Karpas-422 (cell line): ENCODE data around the gene CHRM1. TPM values are rescaled to one million over a fixed set of nuclear protein-coding genes. Genes with fewer than 3 reads are reported as not detected.
A peak's percentile ranks its signal among the peaks of the same experiment; 100 is the strongest.

ENCODE experiments used
- DNase-seq: peaks from one replicate; pipeline ENCODE4 v3.0.0-alpha.2; 2015
- H2AFZ ChIP-seq: fragments of 200-600 bp; sonication (generic); 2 replicates; pipeline ENCODE4 v1.6.1; 2014; ENCODE audit warnings: antibody characterized with exemption, low read length, mixed read lengths
- H3K27ac ChIP-seq: fragments of 200-600 bp; sonication (generic); 2 replicates; pipeline ENCODE4 v1.5.1; 2014; ENCODE audit warnings: mild to moderate bottlenecking, low read length, moderate library complexity
- H3K27me3 ChIP-seq: fragments of 200-600 bp; sonication (generic); 2 replicates; pipeline ENCODE4 v1.6.1; 2014; ENCODE audit warnings: low read length, mixed read lengths
- H3K36me3 ChIP-seq: fragments of 200-600 bp; sonication (generic); 2 replicates; pipeline ENCODE4 v1.6.1; 2014; ENCODE audit warnings: low read length, mixed read lengths; ENCODE audit not compliant: insufficient read depth
- H3K4me1 ChIP-seq: fragments of 200-600 bp; sonication (generic); 2 replicates; pipeline ENCODE4 v1.6.1; 2014; ENCODE audit warnings: mild to moderate bottlenecking, low read length, mixed read lengths
- H3K4me2 ChIP-seq: fragments of 200-600 bp; sonication (generic); 2 replicates; pipeline ENCODE4 v1.6.1; 2014; ENCODE audit warnings: low read length, low read depth, mild to moderate bottlenecking; ENCODE audit not compliant: poor library complexity, severe bottlenecking
- H3K4me3 ChIP-seq: fragments of 200-600 bp; sonication (generic); 2 replicates; pipeline ENCODE4 v1.5.1; 2014; ENCODE audit warnings: mild to moderate bottlenecking, antibody characterized with exemption, low read length, mixed read lengths
- H3K79me2 ChIP-seq: fragments of 200-600 bp; sonication (generic); 2 replicates; pipeline ENCODE4 v1.6.1; 2014; ENCODE audit warnings: mild to moderate bottlenecking, low read length, mixed read lengths
- H3K9ac ChIP-seq: fragments of 200-600 bp; sonication (generic); 2 replicates; pipeline ENCODE4 v1.6.0; 2014; ENCODE audit warnings: low read length
- H3K9me2 ChIP-seq: fragments of 200-600 bp; sonication (generic), shearing (Covaris generic); replicated peaks from 2 replicates; pipeline ENCODE4 v1.6.0; 2014; ENCODE audit warnings: mild to moderate bottlenecking, low read length, moderate library complexity; ENCODE audit not compliant: insufficient read depth
- H3K9me3 ChIP-seq: fragments of 300-700, 200-600 bp; sonication (generic); 2 replicates; pipeline ENCODE4 v1.6.1; 2014; ENCODE audit warnings: low read length, mixed read lengths
- H4K20me1 ChIP-seq: fragments of 200-600 bp; sonication (generic); 2 replicates; pipeline ENCODE4 v1.6.1; 2014; ENCODE audit warnings: mild to moderate bottlenecking, antibody characterized with exemption, low read length, low read depth; ENCODE audit not compliant: insufficient read depth
- total RNA-seq: library from RNA; depleted of rRNA; stranded (reverse); fragments of >200 nt; shearing (Covaris generic); gene quantifications from 2 replicates; pipeline ENCODE4 v1.2.3, GENCODE V29; 2014; ENCODE audit warnings: low replicate concordance

Gene CHRM1
- total RNA-seq, 1 experiment from 2014 or later, result not detected

DNA sequence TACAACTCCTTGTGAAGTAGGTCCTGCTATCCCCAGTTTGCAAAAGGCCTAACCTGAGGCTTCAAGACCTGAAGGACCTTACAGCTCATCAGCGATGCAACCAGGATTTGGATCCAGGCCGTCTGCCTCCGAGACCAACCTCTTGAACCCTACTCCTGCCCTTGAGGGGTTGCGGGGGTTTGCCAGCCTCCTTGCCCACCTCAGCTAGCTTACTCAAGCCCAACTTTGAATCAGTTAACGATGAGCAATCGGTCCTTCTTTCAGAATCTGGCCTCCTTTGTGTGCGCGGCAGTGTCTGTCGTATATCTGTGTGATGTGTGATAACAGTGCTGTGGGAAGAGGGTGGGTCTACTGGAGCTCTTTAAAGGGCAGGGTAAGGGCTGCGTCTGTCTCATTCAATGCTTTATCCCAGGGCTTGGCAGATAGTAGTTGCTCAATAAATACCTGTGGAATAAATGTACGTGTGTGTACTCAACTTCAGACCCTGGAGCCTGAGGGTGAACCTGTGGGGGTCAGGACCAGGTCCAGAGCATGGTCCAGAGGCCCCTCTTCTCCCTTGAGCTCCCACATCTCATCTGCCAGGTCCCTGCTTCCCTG lies 3.2 kb downstream of the CHRM1 start:
- no peak overlapping the region for H3K4me2 ChIP-seq
- no peak overlapping the region for H3K4me3 ChIP-seq
- H4K20me1 ChIP-seq, result no peaks in the 10 kb centered on the region
- peaks cover 21% of the 10 kb centered on the region for H3K4me1 ChIP-seq
- H3K36me3 ChIP-seq, result no peaks in the 10 kb centered on the region
- no peak overlapping the region for H3K27ac ChIP-seq
- H3K9me3 ChIP-seq, result no peaks in the 10 kb centered on the region
- no peaks in the 10 kb centered on the region for H3K27me3 ChIP-seq
- no peaks in the 10 kb centered on the region for H3K79me2 ChIP-seq
- no peak overlapping the region for H2AFZ ChIP-seq
- no peak overlapping the region for H3K9ac ChIP-seq
- DNase-seq, result no peak
- no peaks in the 10 kb centered on the region for H3K9me2 ChIP-seq

DNA sequence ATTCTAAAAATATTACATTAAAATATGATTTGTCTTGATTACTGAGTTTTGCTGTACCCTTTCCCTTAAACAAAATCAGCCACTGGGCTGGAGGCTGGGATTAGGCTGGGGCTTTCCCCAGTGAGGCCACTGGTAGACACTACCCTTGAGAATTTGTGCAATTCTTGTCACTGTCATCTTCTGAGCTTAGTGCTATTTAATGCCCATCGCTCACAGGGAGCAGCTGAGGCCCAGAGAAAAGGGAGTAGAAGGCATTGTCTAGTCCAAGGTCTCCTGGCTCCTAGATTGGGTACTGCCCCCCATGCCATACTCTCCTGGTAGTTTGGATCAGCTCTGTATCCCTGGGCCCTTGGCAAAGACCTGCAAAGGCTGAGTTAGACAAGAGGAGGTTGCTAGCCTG lies 6.7 kb downstream of the CHRM1 start:
- no peaks in the 10 kb centered on the region for H3K4me1 ChIP-seq
- H4K20me1 ChIP-seq, result no peaks in the 10 kb centered on the region
- no peak overlapping the region for H3K27ac ChIP-seq
- DNase-seq, result no peak
- no peaks in the 10 kb centered on the region for H3K27me3 ChIP-seq
- H3K4me3 ChIP-seq, result no peak overlapping the region
- no peaks in the 10 kb centered on the region for H3K79me2 ChIP-seq
- no peak overlapping the region for H2AFZ ChIP-seq
- no peaks in the 10 kb centered on the region for H3K9me3 ChIP-seq
- H3K36me3 ChIP-seq, result no peaks in the 10 kb centered on the region
- H3K9ac ChIP-seq, result no peak overlapping the region
- H3K4me2 ChIP-seq, result no peak overlapping the region
- H3K9me2 ChIP-seq, result no peaks in the 10 kb centered on the region

DNA sequence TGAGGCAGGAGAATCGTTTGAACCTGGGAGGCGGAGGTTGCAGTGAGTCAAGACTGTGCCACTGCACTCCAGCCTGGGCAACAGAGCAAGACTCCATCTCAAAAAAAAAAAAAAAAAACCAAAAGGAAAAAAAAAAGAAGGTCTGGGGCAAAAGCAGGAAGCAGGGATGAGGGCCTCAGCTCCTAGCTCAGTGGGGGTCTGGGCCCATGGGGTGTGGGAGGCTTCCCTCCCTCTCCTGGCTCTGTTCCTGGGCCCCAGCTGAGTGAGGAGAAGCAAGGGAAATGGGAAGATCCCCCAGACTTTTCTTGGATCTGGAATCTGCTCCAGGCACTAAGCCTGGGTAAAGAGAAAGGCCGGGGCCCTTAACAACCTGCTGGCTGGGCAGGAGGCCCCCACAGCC lies 8.9 kb downstream of the CHRM1 start:
- no peaks in the 10 kb centered on the region for H3K36me3 ChIP-seq
- H3K4me2 ChIP-seq, result no peak overlapping the region
- no peak overlapping the region for H2AFZ ChIP-seq
- H3K4me1 ChIP-seq, result no peaks in the 10 kb centered on the region
- H3K9me3 ChIP-seq, result no peaks in the 10 kb centered on the region
- no peak overlapping the region for H3K4me3 ChIP-seq
- no peak for DNase-seq
- H3K9ac ChIP-seq, result no peak overlapping the region
- H3K79me2 ChIP-seq, result no peaks in the 10 kb centered on the region
- H4K20me1 ChIP-seq, result no peaks in the 10 kb centered on the region
- no peaks in the 10 kb centered on the region for H3K27me3 ChIP-seq
- H3K27ac ChIP-seq, result no peak overlapping the region
- H3K9me2 ChIP-seq, result no peaks in the 10 kb centered on the region

DNA sequence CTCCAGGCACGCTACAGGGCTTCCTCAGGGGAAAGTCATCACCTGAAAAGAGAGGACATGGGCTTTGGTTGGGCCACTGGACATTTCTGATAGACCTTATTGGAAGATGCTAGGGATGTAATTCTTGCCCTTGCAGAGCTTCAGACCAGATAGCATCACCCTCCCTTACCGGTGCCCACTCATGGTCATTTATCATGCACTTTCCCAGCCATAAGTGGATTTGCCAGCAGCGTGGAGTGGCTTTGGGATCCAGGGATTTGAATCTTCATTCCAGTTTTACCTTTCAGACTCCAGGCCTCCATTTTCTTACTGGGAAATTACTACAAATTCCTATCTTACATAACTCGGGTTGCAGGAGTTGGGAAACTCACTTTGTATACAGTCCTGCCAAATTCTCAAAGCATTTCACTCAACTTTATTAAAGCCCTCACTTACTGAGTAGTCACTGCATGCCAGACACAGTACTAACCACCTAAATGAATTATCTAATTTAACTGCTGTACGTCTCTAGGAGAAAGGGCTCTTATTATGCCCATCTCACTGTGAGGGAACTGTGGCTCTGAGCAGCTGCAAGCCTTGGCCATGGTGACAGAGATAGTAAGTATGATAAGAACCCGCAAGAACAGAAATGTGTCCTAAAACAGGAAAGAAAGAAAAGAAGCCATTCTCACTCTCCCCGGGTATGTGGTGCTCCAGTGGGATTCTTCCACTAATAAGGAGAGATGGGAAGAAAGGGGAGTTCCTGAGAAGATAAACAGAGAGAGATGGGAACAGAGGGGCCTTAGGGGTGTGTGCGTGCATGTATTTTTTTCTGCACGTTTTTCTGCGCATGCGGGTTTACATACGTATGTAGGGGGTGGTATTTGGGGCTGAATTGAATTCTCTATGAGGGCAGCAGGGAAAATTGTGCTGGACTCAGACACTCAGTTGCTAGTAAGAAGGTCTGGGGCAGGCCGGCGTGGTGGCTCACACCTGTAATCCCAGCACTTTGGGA lies 9.7 kb downstream of the CHRM1 start:
- Histone ChIP-seq H3K4me1 (no peaks in the 10 kb centered on the region), H3K36me3 (no peaks in the 10 kb centered on the region), H4K20me1 (no peaks in the 10 kb centered on the region), H3K9me2 (no peaks in the 10 kb centered on the region), H3K9me3 (no peaks in the 10 kb centered on the region), H3K4me3 (no peak overlapping the region), H2AFZ (no peak overlapping the region), H3K27me3 (no peaks in the 10 kb centered on the region), H3K4me2 (no peak overlapping the region), H3K79me2 (no peaks in the 10 kb centered on the region), H3K9ac (no peak overlapping the region), H3K27ac (no peak overlapping the region)
- no peak for DNase-seq

DNA sequence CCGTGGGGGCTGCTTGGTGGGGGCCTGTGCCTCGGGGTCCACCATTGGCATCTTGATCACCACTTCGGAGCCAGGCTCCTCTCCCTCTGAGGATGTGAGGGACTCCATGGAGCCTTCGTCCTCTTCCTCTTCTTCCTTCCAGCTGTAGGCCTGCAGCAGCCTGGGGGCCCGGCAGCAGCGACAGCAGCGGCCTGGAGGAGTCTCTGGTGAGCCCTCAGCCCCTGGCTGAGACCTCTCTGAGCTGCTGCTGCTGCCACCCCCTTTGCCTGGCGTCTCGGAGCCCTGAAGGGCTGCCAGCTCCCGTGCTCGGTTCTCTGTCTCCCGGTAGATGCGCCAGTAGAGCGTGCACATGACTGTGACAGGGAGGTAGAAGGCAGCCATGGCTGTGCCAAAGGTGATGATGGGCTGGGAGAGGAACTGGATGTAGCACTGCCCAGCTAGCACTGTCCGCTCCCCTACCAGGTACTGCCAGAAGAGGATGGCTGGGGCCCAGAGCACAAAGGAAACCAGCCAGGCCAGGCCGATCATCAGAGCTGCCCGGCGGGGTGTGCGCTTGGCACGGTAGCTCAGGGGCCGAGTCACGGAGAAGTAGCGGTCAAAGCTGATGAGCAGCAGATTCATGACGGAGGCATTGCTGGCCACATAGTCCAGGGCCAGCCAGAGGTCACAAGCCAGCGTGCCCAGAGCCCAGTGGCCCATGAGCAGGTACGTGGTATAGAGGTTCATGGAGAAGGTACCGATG lies 10.9 kb downstream of the CHRM1 start:
- no peaks in the 10 kb centered on the region for H3K27me3 ChIP-seq
- H2AFZ ChIP-seq, result no peak overlapping the region
- H3K79me2 ChIP-seq, result no peaks in the 10 kb centered on the region
- H3K4me1 ChIP-seq, result 0 out of 2 replicates have a peak, but pooled peaks cover 3% of the 10 kb centered on the region
- no peak overlapping the region for H3K4me2 ChIP-seq
- DNase-seq, result no peak
- no peaks in the 10 kb centered on the region for H3K9me3 ChIP-seq
- H3K4me3 ChIP-seq, result no peak overlapping the region
- H3K9me2 ChIP-seq, result no peaks in the 10 kb centered on the region
- no peak overlapping the region for H3K9ac ChIP-seq
- H3K27ac ChIP-seq, result no peak overlapping the region
- no peaks in the 10 kb centered on the region for H4K20me1 ChIP-seq
- no peaks in the 10 kb centered on the region for H3K36me3 ChIP-seq

DNA sequence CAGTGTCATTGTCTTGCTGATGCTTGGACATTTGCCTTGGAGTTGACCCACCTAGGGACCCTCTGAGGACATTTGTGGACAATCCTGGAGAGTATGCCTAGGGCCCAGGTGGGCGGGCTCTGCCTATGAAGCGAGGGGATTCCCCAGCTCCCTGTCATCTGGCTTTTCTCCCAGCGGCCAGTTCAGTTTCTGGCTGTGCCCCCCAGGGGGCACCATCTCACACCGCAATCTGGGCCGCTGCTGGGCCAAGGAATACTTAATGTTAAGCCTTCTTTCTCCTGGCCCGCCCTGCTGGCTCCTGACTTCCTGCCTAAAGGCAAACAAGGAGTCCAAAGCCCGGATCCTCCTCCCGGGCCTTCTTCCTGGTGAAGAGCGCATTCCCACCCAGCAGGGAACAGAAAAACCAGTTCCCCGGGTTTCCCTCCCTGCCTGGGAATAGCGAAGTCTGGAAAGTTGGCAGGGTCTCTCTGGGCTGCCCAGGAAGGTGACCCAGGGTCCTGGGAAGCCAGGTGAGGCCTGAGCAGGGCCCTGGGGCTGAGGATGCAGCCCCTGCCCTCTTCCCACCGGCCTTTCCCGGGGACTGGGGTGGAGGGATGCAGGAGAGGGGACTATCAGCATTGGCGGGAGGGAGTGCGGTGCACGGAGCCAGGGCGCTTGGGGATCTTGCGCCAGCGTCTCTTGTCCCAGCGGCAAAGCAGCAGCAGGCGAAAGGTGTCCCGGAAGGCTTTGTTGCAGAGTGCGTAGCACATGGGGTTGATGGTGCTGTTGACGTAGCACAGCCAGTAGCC lies 11.9 kb downstream of the CHRM1 start:
- 0 out of 2 replicates have a peak, but pooled peaks cover 3% of the 10 kb centered on the region for H3K4me1 ChIP-seq
- H3K4me2 ChIP-seq, result no peak overlapping the region
- H3K27me3 ChIP-seq, result no peaks in the 10 kb centered on the region
- no peaks in the 10 kb centered on the region for H3K9me2 ChIP-seq
- no peaks in the 10 kb centered on the region for H3K79me2 ChIP-seq
- H3K9ac ChIP-seq, result no peak overlapping the region
- H3K36me3 ChIP-seq, result no peaks in the 10 kb centered on the region
- no peak overlapping the region for H3K4me3 ChIP-seq
- H3K9me3 ChIP-seq, result no peaks in the 10 kb centered on the region
- peak; percentile 67 for DNase-seq
- H3K27ac ChIP-seq, result no peak overlapping the region
- no peaks in the 10 kb centered on the region for H4K20me1 ChIP-seq
- no peak overlapping the region for H2AFZ ChIP-seq

DNA sequence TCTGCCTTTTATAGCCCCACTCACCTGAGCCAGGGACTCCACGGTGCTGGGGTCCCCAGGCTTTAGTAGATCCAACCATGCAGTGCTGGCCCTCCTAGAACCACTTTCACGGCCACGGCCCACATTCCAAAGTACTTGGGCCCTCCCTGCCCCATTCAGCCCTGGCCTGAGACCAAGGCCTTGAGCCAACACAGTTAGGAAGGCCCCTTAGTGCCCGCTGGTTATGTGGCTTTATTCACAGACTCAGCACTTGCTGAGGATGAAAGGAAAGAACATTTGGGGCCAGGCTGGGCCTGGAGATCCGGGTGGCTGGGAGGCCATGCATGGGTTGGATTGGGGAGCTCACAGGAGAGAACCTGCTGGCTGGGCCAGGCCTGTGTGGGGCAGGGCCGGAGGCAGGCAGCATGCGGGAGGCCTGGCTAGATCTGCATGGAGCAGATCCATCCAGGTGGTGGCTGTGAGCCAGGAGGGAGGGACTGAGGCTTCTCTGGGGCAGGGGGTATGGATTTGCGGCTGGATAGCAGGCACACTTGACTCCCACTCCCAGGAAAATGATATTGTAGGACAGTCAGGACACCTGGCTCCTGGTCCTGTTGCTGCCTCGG lies 12.6 kb downstream of the CHRM1 start:
- Histone ChIP-seq H3K4me2 (no peak overlapping the region), H2AFZ (no peak overlapping the region), H3K4me3 (no peak overlapping the region), H3K27ac (no peak overlapping the region), H3K9ac (no peak overlapping the region), H3K4me1 (0 out of 2 replicates have a peak, but pooled peaks cover 3% of the 10 kb centered on the region), H3K9me3 (no peaks in the 10 kb centered on the region), H4K20me1 (no peaks in the 10 kb centered on the region), H3K79me2 (no peaks in the 10 kb centered on the region), H3K27me3 (no peaks in the 10 kb centered on the region), H3K9me2 (no peaks in the 10 kb centered on the region), H3K36me3 (no peaks in the 10 kb centered on the region)
- DNase-seq, result no peak
